Psoas muscle (tissue), 8 donors: Measurements from ENCODE around the gene AADACL4. TPM values are rescaled to one million over a fixed set of nuclear protein-coding genes. Genes with fewer than 3 reads are reported as not detected.
A peak's percentile ranks its signal among the peaks of the same experiment; 100 is the strongest.

ENCODE experiments used
- ATAC-seq, 4 donors: fragments of 200-7000 bp; cut with Tn5 transposase; one replicate each; pipeline ENCODE4 v1.9.1; 2020; ENCODE audit warnings: moderate library complexity in 3 of 4, mild to moderate bottlenecking in 2 of 4
- DNase-seq, 2 donors: peaks; one replicate each; pipeline ENCODE4 v3.0.0-alpha.2; 2020
- H3K27ac ChIP-seq: fragments of 200-600 bp; one replicate; pipeline ENCODE4 v1.8.0; 2022
- H3K27me3 ChIP-seq, 3 donors: fragments of 200-600 bp in 1 of 3; one replicate each; pipeline versions ENCODE4 v1.6.1 to v1.8.0; 2013 to 2022; ENCODE audit warnings: low read length in 2 of 3, mild to moderate bottlenecking in 2 of 3, moderate library complexity in 1 of 3; ENCODE audit not compliant: insufficient read depth in 3 of 3
- H3K36me3 ChIP-seq, 2 donors: fragments of 200-600 bp in 1 of 2; one replicate each; pipeline versions ENCODE4 v1.6.1 to v1.8.0; 2013 to 2022; ENCODE audit warnings: low read depth in 1 of 2, mild to moderate bottlenecking in 1 of 2, moderate library complexity in 1 of 2; ENCODE audit not compliant: insufficient read depth in 1 of 2
- H3K4me1 ChIP-seq: fragments of 200-600 bp; one replicate; pipeline ENCODE4 v1.8.0; 2022
- H3K4me3 ChIP-seq: fragments of 200-600 bp; one replicate; pipeline ENCODE4 v1.8.0; 2022; ENCODE audit warnings: mild to moderate bottlenecking
- H3K9me3 ChIP-seq: fragments of 200-600 bp; one replicate; pipeline ENCODE4 v1.8.0; 2022
- CTCF ChIP-seq: fragments of 200-600 bp; IDR thresholded peaks from one replicate; pipeline ENCODE4 v1.8.0; 2022; ENCODE audit warnings: antibody characterized with exemption
- WGBS, 3 donors: extraction: QIAGEN DNeasy Blood & Tissue Kit; methylation state at CpG; one replicate each; pipeline versions ENCODE4 v1.1.6 to v1.1.7; 2013; 5-methylcytosine and 5-hydroxymethylcytosine counted together
- intact Hi-C, 2 donors: fragments of 100-400 bp; cut with DNase I; formaldehyde crosslinking; loops; one replicate each; pipeline versions ENCODE4 v1.11.0 to v1.14.2; 2022
- polyA plus RNA-seq, 3 donors: library from polyadenylated mRNA; stranded (reverse); fragments of 200-250 nt; gene quantifications; one replicate each; pipeline ENCODE4 v1.2.3, GENCODE V29; 2013
- total RNA-seq, 4 donors: library from RNA; stranded (reverse); fragmentation: NEBNext Ultra II Directional in 2 of 4; extraction: Animal tissue kit (Norgen Biotek cat#: 25700) in 2 of 4; gene quantifications; one replicate each; pipeline versions ENCODE4 v1.2.1 to v1.2.4, GENCODE V29; 2021 to 2023
- donor health status: healthy with polysubstance abuse.
- donor health status: DM: no; HTN: no; CAD: no; lungs with moderate emphysema.
- donor health status: Bipolar disorder and iron deficiency.
- donor health status: healthy.
- donor health status: DM: yes; HTN: yes; CAD: no.
- donor health status: DM: no; HTN: no; CAD: no.
- donor health status: DM: no; HTN: no; CAD: no.
- donor health status: DM: yes; HTN: yes; CAD: no.

Gene AADACL4
- total and polyA plus RNA-seq, 7 donors = not detected

DNA sequence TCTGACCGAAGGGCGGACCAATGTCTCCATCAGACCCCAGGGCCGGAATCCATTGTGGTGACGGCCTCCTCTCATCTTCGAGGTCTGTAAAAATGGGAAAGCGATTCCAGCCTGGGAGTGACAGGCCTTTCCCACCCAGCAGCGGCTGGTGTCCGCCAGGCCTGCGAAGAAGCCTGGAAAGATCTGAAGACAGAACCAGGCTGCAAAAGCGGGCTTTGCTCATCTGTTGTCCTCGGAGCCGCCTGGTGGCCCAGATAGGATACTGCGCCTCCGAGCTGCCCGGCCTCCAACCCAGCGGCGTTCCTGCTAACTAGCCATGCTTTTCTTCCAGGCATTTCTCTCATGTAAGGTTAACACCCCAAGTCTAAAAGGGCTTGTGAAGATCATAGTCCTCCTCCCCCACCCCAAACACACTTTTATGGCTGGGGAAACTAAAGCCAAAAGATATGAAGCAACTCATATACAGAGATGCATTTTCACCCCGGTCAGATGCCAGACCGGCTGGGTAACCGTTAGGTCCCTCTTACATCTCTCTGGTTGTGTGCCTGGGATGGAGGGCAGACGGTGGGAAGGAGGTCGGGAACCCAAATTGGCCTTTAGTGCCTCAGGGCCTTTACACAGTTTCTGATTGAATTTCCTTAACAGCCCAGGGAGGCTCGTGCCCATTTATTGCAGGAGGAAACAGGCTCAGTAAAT is 23.9 kb upstream of the AADACL4 start:
- Histone ChIP-seq H3K27ac (peak overlapping the region; percentile 96), H3K4me1 (peaks cover 31% of the 10 kb centered on the region), H3K27me3 (no peaks in the 10 kb centered on the region), H3K36me3 (no peaks in the 10 kb centered on the region), H3K4me3 (peak overlapping the region; percentile 85), H3K9me3 (no peaks in the 10 kb centered on the region)
- DNase-seq (peak; percentile 86 to 91), ATAC-seq (peak; percentile 61 to 64 (median 62))
- intact Hi-C loops = loop anchor here (2.0 to 5.0 kb wide), 5 partner anchors 39 to 308 kb away; no protein-coding TSS in a partner anchor
- 18 to 24% (median 22%) methylated on average over 23 of the region's 23 CpGs for WGBS, 3 donors
- peak; percentile 98 for TF ChIP-seq CTCF

DNA sequence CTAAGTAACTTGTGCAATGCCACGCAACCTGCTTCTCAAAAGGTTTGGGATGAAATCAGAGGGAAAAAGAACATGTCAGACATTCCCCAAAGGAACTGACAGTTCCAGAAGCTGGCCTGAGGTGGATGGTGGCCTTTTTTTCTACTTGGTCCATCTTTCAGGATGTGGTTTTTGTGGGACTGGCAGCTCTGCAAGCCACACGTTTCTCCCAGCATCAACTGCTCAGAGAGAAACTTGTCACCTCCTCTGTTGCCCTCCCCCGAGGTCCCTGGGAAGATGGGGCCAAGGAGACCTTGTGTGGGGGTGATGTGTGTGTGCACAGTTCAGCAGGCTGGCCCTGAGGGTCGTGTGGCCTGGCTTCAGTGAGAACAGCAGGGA is 23.4 kb upstream of the AADACL4 start:
- WGBS, 3 donors = 52 to 66% (median 64%) methylated on average over 4 of the region's 4 CpGs
- intact Hi-C loops = loop anchor here (2.0 to 5.0 kb wide), 4 partner anchors 38 to 308 kb away; no protein-coding TSS in a partner anchor

DNA sequence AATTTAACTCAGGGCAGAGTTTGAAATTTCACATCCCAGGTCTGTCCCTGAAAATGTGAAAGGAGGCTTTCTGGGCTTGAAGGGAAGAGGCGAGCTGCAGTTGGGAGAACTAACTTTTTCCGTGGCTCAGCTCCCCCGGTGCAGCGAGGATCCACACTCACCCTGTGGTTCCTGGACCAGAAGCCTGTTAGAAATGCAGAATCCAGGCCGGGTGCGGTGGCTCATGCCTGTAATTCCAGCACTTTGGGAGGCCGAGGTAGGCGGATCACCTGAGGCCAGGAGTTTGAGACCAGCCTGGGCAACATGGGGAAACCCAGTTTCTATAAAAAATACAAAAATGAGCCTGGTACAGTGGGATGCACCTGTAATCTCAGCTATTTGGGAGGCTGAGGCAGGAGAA is 23.0 kb upstream of the AADACL4 start:
- H3K4me1 ChIP-seq = peaks cover 31% of the 10 kb centered on the region

More for the DNA sequence above, 23.4 kb upstream of the AADACL4 start:
- no peaks in the 10 kb centered on the region for H3K9me3 ChIP-seq
- no peaks in the 10 kb centered on the region for H3K27me3 ChIP-seq
- TF ChIP-seq CTCF = no peak
- ATAC-seq (no peak), DNase-seq (no peak)
- peaks cover 31% of the 10 kb centered on the region for H3K4me1 ChIP-seq
- H3K36me3 ChIP-seq = no peaks in the 10 kb centered on the region
- no peak overlapping the region for H3K4me3 ChIP-seq
- H3K27ac ChIP-seq = no peak overlapping the region

DNA sequence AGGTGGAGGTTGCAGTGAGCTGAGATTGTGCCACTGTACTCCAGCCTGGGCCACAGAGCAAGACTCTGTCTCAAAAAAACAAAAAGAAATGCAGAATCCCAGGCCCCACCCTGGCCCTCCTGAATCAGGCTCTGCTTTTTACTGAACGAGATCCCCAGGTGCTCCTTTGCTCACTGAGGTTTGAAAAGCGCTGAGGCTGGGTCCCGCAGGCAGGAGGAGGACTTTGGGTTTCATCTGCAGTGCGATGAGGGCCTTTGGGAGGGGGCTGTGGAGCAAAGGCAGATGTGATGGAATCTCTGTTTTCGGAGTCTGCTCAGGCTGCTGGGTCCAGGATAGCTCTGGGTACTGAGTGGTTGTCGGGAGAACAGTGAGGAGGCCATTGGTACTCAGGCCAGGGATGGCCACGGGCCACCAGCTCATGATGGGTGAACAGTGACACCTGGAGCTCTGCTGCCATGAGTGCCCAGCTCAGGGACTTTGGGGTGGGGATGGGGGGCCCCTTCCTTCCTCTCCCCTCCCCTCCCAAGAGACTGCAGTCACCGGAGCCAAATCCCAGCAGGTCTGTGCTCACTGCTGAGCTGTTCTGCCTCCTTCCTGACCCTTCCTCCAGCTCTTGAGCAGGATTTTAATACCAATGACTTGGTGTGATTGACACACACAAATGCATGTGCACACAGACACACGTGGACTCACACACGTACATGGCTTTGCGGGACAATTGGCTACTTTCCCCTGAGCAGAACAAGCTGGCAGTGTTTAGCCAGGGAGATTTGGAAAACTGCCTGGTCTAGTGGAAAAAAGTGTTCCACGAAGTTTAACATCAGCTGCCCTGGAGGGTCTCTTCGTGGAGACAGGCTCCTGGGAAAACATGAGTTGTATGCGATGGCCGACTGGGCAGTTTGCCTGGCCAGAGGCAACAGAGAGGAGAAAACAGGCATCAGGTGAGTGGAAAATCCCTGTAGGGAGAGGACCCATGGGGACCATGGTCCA is 22.2 kb upstream of the AADACL4 start:
- Histone ChIP-seq H3K36me3 (no peaks in the 10 kb centered on the region), H3K9me3 (no peaks in the 10 kb centered on the region), H3K27ac (peak overlapping the region; percentile 38), H3K4me3 (no peak overlapping the region), H3K27me3 (no peaks in the 10 kb centered on the region), H3K4me1 (peaks cover 31% of the 10 kb centered on the region)
- ATAC-seq (no peak), DNase-seq (no peak)
- 39 to 51% (median 43%) methylated on average over 15 of the region's 15 CpGs for WGBS, 3 donors
- intact Hi-C loops = loop anchor here (2.0 to 5.0 kb wide), 4 partner anchors 37 to 309 kb away; no protein-coding TSS in a partner anchor
- TF ChIP-seq CTCF = no peak

More for the DNA sequence above, 23.0 kb upstream of the AADACL4 start:
- ATAC-seq (no peak), DNase-seq (no peak)
- TF ChIP-seq CTCF = no peak
- 94 to 96% (median 94%) methylated on average over 8 of the region's 8 CpGs for WGBS, 3 donors
- intact Hi-C loops = loop anchor here (2.0 to 5.0 kb wide), 4 partner anchors 38 to 309 kb away; no protein-coding TSS in a partner anchor
- Histone ChIP-seq H3K9me3 (no peaks in the 10 kb centered on the region), H3K27me3 (no peaks in the 10 kb centered on the region), H3K27ac (no peak overlapping the region), H3K36me3 (no peaks in the 10 kb centered on the region), H3K4me3 (no peak overlapping the region)
